GM18511 (cell line): Measurements from ENCODE around the gene CCDC60.

Experiments used
- ATAC-seq: cut with Tn5 transposase; IDR thresholded peaks from one replicate; pipeline ENCODE4 v1.9.1; 2021; ENCODE audit warnings: mild to moderate bottlenecking, moderate library complexity; ENCODE audit not compliant: unreplicated experiment

The CCDC60 gene

GRCh38 chr12:119505001-119505400, 170.5 kb downstream of the CCDC60 start:
- no peak for ATAC-seq

- no peak for ATAC-seq
Measured at GRCh38 chr12:119512772-119513497, 178.4 kb downstream of the CCDC60 start.

GRCh38 chr12:119528241-119528640, 193.7 kb downstream of the CCDC60 start:
- ATAC-seq, result no peak

GRCh38 chr12:119540476-119540875, 205.9 kb downstream of the CCDC60 start:
- no peak for ATAC-seq

GRCh38 chr12:119544765-119545625, 210.5 kb downstream of the CCDC60 start:
- no peak for ATAC-seq

- no peak for ATAC-seq
Measured at GRCh38 chr12:119546340-119546739, 211.8 kb downstream of the CCDC60 start.

GRCh38 chr12:119547001-119547400, 212.5 kb downstream of the CCDC60 start:
- no peak for ATAC-seq

GRCh38 chr12:119556854-119557253, 222.3 kb downstream of the CCDC60 start:
- no peak for ATAC-seq

GRCh38 chr12:119565404-119565803, 230.9 kb downstream of the CCDC60 start:
- ATAC-seq, result no peak

GRCh38 chr12:119570771-119571170, 236.2 kb downstream of the CCDC60 start:
- no peak for ATAC-seq

GRCh38 chr12:119573086-119573485, 238.6 kb downstream of the CCDC60 start:
- no peak for ATAC-seq

GRCh38 chr12:119574255-119574654, 239.7 kb downstream of the CCDC60 start:
- no peak for ATAC-seq

GRCh38 chr12:119576118-119576810, 241.7 kb downstream of the CCDC60 start:
- ATAC-seq, result no peak

- ATAC-seq, result no peak
Measured at GRCh38 chr12:119576915-119577314, 242.4 kb downstream of the CCDC60 start.

GRCh38 chr12:119578112-119578511, 243.6 kb downstream of the CCDC60 start:
- ATAC-seq, result no peak

- no peak for ATAC-seq
Measured at GRCh38 chr12:119589097-119589496, 254.6 kb downstream of the CCDC60 start.

- no peak for ATAC-seq
Measured at GRCh38 chr12:119589634-119590033, 255.1 kb downstream of the CCDC60 start.
